AG10803 (cell line): ENCODE measurements around the gene DIP2A.

ENCODE experiments used
- DNase-seq: peaks from one replicate; pipeline ENCODE4 v3.0.0; 2010; ENCODE audit warnings: low read depth
- H3K4me3 ChIP-seq: 2 replicates; pipeline ENCODE4 v1.5.1; 2011; ENCODE audit warnings: mild to moderate bottlenecking, low read length, control low read depth
- CTCF ChIP-seq: conservative IDR thresholded peaks from 2 replicates; pipeline ENCODE4 v1.5.1; 2011; ENCODE audit warnings: mild to moderate bottlenecking, low read length, control low read depth, inconsistent platforms

Gene DIP2A

GRCh38 chr21:46469275-46469674, 10.6 kb downstream of the DIP2A start:
- no peak overlapping the region for H3K4me3 ChIP-seq
- TF ChIP-seq CTCF, result no peak
- no peak for DNase-seq

- no peak for TF ChIP-seq CTCF
- DNase-seq, result no peak
- no peak overlapping the region for H3K4me3 ChIP-seq
Measured at GRCh38 chr21:46471514-46471913, 12.8 kb downstream of the DIP2A start.

GRCh38 chr21:46472246-46472645, 13.6 kb downstream of the DIP2A start:
- TF ChIP-seq CTCF, result no peak
- DNase-seq, result no peak
- H3K4me3 ChIP-seq, result no peak overlapping the region

- no peak for TF ChIP-seq CTCF
- H3K4me3 ChIP-seq, result no peak overlapping the region
- DNase-seq, result no peak
Measured at GRCh38 chr21:46474382-46474781, 15.7 kb downstream of the DIP2A start.

- H3K4me3 ChIP-seq, result no peak overlapping the region
- no peak for TF ChIP-seq CTCF
- DNase-seq, result peak; percentile 7
Measured at GRCh38 chr21:46475296-46475695, 16.6 kb downstream of the DIP2A start.

GRCh38 chr21:46477765-46478164, 19.1 kb downstream of the DIP2A start:
- TF ChIP-seq CTCF, result no peak
- DNase-seq, result peak; percentile 30
- H3K4me3 ChIP-seq, result no peak overlapping the region

- TF ChIP-seq CTCF, result no peak
- DNase-seq, result no peak
- H3K4me3 ChIP-seq, result no peak overlapping the region
Measured at GRCh38 chr21:46478910-46479309, 20.2 kb downstream of the DIP2A start.
